ENCODE measurements around the gene FUT2.

GRCh38 chr19:48695743-48696352 lies at the start of gene FUT2:
- TF ChIP-seq FOXM1 (IDR thresholded peaks at IDR 0.05; ENCODE audit: borderline replicate concordance, low read depth), result no peak
- no peak for TF ChIP-seq YY1 (IDR thresholded peaks at IDR 0.05; ENCODE audit: low read depth)
- TF ChIP-seq, protein P1, sequence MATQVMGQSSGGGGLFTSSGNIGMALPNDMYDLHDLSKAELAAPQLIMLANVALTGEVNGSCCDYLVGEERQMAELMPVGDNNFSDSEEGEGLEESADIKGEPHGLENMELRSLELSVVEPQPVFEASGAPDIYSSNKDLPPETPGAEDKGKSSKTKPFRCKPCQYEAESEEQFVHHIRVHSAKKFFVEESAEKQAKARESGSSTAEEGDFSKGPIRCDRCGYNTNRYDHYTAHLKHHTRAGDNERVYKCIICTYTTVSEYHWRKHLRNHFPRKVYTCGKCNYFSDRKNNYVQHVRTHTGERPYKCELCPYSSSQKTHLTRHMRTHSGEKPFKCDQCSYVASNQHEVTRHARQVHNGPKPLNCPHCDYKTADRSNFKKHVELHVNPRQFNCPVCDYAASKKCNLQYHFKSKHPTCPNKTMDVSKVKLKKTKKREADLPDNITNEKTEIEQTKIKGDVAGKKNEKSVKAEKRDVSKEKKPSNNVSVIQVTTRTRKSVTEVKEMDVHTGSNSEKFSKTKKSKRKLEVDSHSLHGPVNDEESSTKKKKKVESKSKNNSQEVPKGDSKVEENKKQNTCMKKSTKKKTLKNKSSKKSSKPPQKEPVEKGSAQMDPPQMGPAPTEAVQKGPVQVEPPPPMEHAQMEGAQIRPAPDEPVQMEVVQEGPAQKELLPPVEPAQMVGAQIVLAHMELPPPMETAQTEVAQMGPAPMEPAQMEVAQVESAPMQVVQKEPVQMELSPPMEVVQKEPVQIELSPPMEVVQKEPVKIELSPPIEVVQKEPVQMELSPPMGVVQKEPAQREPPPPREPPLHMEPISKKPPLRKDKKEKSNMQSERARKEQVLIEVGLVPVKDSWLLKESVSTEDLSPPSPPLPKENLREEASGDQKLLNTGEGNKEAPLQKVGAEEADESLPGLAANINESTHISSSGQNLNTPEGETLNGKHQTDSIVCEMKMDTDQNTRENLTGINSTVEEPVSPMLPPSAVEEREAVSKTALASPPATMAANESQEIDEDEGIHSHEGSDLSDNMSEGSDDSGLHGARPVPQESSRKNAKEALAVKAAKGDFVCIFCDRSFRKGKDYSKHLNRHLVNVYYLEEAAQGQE (IDR thresholded peaks at IDR 0.05; ENCODE audit: low read depth), result no peak
- TF ChIP-seq RAD21 (IDR thresholded peaks at IDR 0.05; ENCODE audit: low read depth), result no peak
- no peak for TF ChIP-seq TAF1 (IDR thresholded peaks at IDR 0.05; ENCODE audit: low read depth)
- no peak for TF ChIP-seq CEBPB (IDR thresholded peaks at IDR 0.05)
- no peak for TF ChIP-seq CREB1 (IDR thresholded peaks at IDR 0.05; ENCODE audit: low read depth)
- no peak for TF ChIP-seq NFIC (IDR thresholded peaks at IDR 0.05)
- no peak for TF ChIP-seq MAX (IDR thresholded peaks at IDR 0.05)
